COLO829 (cell line): Measurements from ENCODE around the gene STXBP5.

Experiments
- DNase-seq: peaks from one replicate; pipeline ENCODE4 v3.0.0; 2012; ENCODE audit warnings: low spot score

The STXBP5 gene

DNA sequence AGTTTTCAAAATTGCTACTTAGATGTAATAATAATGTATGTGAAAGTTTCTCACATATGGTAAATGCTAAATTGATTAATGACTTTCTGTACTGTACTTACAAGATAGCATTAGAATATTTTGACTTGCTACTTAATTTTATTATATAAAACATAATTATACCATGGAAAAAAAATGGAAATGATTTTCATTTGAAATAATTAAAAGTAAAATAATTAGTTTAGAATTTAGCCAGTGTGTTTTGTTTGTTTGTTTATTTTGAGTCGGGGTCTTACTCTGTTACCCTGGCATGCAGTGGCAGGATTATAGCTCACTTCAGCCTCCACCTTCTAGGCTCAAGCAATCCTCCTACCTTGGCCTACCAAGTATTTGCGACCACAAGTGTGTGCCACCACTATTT, 7.1 kb downstream of the STXBP5 start:
- no peak for DNase-seq

DNA sequence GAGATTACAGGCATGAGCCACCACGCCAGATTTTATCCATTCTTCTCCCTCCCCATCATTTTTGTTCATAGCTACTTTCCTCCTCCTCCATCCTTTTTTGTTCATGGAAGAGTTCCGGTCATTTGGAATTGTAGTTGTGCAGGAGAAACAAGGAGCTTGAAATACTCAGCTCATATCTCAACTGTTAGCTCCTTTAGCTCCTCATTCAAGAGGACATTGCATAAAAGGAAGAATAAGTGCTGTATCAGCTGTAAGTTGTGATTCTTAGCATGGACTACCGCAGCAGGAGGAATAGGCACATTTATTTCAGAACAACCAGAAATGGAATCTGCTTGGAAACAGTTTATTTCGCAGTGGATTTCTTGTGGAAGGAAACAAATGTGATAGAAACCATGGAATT, 7.6 kb downstream of the STXBP5 start:
- no peak for DNase-seq

DNA sequence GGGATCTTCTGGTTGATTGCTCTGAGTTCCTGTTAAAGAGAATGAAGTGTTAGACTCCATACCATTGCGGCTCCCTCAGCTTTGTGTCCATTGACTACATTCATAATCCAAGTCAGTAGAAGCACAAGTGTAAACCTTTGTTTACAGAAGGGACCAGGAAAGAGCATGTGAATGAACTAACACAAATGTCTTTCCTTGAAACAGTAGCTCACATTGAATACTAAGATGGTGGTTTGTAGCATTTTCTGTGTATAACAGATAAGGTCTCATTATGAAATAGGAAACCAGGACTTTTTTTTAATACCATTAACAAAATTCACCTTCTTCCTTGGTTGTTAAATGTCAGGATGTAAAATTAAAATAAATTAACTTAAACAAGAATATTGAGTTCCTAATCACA, 8.4 kb downstream of the STXBP5 start:
- DNase-seq: no peak

DNA sequence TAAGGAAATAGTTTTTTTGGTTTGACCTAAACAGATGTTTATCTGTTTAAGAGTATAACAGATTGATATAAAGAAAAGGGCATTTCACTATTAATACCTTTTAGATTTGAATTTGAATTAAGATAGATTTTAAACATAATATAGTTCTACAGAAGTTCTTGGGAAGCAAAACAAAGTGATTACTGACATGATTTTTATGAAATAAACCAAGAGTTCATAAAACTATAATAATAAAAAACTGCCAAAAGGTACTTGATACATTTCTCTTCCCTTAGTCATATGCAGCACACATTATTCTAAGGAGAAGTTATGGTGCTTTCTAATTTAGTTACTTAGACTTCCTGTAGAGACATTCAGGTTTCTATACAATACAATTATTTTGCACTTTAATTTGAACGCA, 9.6 kb downstream of the STXBP5 start:
- no peak for DNase-seq

DNA sequence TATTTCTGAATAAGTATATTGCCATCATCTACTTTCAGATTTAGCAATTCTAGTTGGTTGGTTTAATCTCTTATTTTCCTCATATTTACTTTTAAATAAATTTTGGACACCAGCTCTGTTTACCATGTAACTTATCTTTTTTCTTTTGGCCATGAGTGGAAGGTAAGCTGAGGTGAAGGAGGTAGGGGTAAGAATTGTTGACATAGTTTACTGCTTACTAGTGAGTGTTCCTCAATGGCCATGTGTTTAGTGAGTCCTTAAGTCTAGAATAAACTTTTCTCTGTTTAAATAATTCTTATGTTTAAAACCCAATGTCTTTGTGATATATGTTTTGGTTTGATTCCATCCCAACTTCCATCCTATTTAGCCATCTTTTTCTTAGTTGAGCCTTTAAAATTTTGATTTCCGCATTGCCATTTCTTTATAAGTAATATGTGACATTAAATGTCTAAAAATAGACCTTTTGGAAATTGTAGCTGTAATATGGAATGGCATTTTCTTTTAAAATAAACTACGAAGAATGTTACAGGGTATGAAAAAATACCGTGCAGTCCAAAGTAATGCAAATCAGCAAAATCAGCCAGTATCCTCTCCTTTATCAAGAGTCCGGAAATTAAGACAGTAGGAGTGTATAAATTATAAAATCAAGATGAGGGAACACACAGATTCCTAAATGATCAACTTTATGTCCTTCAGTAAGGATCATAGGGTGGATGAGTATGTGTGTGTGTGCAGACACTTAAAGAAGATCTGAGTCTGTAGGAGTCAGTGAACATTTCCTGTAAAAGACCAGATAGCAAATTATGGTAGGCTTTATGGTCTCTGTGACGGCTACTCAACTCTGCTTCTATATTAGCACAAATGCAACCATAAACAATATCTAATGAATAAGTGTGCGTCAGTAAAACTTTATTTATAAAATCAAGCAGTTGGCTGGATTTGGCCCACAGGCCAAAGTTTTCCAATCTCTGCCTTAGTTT, 10.3 kb downstream of the STXBP5 start:
- DNase-seq: no peak

DNA sequence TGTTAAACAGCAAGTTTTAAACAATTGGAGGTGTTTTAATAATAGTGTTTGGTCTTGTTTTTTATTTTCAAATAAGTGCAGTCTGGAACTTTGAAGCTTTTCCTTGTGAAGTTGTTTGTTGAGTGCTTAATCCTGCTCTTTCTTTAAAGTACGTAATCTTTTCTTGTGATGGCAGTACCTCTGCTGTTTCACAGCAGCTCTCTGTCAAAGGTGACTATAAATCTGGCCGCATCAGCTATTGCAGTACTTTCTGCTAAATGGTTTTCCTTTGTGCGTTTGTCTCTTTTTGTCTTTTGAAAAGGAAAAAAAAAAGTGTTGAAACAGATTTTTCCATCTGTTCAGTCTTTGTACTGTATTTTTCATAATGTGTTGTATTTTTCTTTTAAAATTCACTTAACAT, 12.7 kb downstream of the STXBP5 start:
- DNase-seq: no peak

DNA sequence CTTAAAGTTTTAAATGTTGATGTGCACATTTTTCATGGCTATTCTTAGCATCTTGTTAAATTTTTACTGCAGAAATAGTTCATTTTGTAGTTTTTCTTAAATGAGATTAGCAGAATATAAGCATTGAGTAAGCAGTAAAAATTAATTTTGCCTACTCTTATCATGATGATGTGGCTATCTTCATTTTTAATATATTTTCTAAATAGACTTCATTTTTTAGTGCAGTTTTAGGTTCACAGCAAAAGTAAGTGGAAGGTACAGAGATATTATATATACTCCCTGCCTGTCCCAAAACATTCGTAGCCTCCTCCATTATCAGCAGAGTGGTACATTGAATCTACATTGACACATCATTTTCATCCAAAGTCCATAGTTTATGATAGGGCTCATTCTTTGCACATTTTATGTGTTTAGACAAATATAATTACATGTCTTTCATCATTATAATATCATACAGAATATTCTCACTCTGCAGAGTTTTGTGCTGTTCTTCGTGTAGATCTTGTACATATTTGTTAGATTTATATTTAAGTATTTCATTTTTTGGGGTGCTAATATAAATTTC, 13.7 kb downstream of the STXBP5 start:
- no peak for DNase-seq

DNA sequence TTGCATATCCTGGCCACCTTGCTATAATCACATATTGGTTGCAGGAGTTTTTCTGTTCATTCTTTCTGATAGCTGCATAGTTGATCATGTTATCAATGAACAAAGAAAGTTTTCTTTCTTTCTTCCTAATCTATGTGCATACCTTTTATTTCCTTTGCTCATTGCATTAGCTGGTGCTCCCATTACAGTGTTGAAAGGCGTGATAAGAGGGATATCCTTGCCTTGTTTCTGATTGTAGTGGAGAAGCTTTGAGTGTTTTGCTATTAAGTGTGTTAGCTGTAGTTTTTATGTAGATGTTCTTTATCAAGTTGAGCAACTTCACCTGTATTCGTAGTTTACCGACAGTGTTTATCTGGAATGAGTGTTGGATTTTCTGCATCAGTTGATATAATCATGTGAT, 14.6 kb downstream of the STXBP5 start:
- DNase-seq: no peak

DNA sequence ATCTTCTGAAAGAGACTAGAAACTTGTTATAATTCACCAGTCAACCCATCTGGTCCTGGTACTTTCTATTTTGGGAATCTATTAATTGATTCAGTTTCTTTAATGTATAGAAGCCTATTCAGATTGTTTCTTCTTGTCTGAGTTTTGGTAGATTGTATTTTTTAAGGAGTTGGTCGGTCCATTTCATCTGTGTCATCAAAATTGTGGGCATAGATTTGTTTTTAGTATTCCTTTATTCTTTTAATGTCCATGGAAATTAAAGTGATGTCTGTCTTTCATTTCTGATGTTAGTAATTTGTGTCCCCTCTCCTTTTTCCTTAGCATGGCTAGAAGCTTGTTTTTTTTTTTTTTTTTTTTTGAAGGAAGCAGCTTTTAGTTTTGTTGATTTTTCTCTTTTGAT, 15.2 kb downstream of the STXBP5 start:
- DNase-seq: no peak

DNA sequence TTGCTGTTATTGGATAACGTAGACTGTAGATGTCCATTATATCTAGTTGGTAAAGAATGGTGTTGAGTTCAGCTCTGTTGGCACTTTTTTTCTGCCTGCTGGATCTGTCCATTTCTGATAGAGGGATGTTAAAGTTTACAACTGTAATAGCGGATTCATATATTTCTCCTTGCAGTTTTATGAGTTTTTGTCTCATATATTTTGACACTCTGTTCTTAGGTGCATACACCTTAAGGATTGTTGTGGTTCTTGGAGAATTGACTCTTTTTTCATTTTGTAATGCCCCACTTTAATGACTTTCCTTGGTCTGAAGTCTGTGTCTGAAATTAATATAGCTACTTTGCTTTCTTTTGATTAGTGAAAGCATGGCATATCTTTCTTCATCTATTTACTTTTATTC, 16.1 kb downstream of the STXBP5 start:
- DNase-seq: no peak

DNA sequence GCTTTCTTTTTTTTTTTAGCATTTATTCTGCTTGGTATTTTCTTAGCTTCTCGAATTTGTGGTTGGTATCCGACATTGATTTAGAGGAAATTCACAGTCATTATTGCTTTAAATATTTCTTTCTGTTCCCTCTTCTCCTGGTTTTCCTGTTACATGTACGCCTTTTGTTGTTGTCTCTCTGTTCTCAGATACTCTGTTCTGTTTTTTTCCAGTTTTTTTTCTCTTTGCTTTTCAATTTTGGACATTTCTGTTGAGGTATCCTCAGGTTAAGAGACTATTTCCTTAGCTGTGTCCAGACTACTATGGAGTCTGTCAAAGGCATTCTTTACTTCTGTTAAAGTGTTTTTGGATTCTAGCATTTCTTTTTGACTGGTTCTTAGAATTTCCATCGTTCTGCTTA, 17.5 kb downstream of the STXBP5 start:
- no peak for DNase-seq

DNA sequence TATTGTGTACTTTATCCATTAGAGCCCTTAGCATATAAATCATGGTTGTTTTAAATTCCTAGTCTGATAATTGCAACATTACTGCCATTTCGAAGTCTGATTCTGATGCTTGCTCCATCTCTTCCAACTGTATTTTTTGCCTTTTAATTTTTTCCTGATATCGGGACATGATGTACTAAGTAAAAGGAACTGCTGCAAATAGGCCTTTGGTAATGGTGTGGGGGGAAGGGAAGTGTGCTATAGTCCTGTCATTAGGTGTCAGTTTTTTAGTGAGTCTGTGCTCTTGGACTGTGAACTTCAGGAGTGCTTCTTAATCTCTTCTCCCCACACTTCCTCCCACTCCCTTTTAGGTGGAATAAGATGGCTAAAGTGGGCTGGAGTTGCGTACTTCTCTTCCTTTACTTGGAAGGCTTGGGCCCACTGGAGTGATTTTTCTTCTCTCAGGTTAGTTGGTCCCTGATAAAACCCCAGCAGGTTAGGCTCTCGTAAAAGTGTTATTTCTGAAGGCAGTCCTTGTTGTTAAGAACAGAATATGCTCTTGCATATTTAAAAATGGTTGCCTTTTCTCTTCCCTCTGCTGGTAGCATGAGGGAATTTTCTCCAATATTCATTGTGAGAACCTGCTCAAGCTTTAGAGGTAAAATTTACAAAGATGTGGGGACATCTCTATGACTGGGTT, 18.1 kb downstream of the STXBP5 start:
- DNase-seq: no peak

DNA sequence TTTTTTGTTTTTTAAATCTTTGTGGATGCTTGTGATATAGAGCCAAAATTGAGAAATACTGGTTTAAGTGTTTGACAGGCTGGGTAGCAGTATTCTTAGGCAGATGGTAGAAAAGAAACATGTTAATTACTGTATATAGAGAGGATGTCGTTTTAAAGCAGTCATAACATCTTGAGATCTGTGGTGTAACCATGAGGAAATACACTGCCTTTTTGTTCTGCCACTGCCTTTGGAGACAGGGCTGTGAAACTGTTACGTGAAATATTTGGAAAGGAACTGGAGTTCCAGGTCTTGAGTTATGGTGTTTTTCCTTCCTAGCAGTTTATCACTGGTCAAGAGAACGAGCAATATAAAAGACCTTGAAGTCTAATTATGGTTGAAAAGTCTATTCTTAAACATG, 19.5 kb downstream of the STXBP5 start:
- no peak for DNase-seq

DNA sequence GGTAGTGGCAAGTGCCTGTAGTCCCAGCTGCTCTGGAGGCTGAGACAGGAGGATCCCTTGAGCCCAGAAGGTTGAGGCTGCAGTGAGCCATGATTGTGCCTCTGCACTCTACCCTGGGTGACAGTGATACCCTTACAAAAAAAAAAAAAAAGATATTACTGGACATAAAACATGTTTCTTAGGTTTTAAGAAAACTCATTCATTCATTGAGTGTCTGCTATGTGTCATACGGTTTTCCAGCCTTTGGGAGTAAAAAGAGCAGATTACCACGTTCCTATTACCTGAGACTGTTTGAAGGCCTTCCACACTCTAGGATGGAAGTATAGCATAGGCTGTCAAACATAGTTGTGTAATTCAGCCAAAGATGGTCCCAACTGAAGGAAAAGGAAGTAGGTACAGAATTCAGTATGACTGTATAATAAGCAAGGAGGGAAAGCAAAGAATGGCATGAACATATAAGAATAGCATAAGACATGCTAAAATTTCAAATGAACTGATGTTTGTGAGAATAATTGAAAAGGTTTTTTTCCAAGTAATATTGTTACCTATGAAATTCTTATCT, 22.0 kb downstream of the STXBP5 start:
- DNase-seq: no peak

DNA sequence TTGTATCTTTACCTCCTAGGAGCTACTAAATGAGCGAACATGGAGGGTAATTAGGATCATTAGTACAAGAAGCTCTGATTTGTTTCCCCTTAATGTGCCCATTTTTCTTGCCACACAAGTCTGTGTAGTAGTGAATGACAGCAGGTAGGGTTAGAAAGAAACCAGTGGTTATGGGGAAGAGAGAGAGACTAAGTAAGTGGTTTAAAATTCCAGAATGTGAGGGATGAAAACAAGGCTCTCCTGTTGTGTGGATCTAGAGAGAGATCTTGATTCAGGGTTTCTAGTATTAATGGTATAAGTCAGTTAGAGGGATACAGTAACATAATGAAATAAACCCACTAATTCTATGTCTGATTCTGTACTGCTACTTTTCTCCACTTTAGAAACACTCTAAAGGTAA, 22.7 kb downstream of the STXBP5 start:
- DNase-seq: no peak

DNA sequence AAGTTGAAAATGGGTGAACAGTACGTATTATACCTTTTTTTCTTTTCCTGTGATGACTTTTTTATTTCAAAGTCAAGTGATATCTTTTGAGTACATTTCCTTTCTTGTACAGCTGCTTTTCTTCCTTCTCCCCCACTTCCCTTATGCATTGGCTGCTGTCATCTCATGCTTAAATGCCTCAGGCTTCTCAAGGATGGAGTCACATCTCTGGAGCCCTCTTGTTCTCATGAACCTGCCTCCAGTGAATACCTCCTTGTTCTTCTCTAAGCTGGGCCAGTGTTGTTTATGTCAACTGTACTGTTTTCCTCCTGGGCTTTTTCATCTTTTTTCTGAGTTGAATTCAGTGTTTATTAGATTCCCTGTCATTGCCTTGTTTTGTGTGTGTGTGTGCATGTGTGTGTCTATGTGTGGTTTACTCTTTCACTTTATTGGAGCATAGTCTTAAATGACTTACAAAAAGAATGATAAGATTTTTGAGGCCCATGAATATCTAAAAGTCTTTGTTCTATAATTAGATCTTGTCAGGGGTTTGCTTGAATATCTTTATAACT, 23.6 kb downstream of the STXBP5 start:
- peak; percentile 82 for DNase-seq

DNA sequence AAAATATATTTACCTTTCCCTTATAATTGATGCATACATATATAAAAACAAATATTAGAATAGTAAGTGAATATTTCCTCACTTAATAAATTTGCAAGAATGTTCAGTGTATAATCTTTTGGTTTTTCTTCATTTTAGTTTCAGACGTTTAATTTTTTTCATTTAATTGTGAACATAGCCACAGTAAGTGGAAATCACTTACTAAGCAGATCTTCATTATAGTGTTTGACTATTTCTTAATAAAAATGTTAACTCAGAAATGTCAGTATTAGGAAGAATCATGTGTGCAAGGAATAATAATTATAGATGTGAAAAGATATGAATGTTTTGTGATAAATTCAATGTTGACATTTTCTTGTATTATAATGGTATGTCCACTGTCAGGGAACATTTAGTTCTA, 27.4 kb downstream of the STXBP5 start:
- no peak for DNase-seq

DNA sequence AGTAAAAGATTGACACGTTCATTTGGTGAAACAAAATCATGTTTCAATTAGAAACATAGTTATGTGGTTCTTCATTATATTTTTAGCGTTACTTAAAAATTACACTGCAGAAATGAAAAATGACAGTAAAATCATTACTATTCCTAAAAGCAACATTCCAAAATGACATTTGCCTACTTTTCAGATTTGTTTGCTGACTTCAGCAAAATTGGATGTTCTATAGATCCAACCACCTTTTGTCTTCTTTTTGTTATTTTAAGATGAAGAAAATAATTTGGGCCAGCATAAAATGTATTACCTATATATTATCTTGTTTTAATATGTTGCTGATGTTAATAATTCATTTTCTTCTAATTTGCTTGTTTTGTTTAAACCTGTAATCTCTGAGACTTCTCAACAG, 30.5 kb downstream of the STXBP5 start:
- DNase-seq: no peak

DNA sequence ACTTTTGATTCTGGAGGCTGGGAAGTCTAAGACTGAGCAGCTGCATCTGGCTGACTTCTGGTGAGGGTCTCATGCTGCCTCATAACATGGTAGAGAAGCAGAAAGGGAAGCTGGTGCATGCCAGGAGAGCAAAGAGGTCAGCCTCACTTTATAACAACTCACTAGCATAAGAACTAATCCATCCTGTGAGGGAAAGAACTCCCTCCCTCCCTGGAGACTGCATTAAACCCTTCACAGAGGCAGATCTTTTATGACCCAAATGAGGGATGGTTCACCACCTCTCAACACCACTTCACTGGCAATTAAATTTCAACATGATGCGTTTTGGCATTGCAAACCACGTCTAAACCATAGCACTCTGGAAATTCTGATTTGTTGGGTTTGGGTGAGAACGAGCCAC, 33.9 kb downstream of the STXBP5 start:
- DNase-seq: no peak

DNA sequence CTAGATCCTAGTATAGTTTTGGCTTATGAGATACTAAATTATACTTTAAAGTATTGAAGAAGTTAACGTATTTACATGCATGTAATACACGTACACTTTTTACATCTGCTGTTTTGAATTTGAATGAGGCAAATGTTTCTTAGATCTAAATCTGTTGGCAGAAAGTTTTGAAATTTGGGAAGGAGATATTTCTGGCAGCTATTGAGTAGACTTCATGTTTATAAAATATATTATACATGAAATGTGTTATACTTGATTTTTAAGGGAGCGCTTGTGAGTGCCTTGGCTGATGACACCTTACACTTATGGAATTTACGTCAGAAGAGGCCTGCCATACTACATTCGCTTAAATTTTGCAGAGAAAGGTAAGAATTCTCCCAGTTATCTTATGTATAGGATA, 34.7 kb downstream of the STXBP5 start:
- no peak for DNase-seq

DNA sequence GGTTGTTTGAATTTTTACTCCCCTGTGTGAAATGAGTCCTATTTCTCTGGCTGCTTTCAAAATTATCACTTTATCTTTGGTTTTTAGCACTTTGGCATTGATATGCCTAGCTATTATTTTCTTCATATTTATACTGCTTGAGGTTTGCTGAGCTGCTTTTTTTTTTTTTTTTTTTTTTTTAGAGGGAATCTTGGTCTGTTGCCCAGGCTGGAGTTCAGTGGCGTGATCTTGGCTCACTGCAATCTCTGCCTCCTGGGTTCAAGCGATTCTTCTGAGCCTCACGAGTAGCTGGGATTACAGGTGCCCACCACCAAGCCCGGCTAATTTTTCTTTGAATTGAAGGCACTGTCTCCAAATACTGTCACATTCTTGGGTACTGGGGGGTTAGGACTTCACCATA, 40.6 kb downstream of the STXBP5 start:
- no peak for DNase-seq

DNA sequence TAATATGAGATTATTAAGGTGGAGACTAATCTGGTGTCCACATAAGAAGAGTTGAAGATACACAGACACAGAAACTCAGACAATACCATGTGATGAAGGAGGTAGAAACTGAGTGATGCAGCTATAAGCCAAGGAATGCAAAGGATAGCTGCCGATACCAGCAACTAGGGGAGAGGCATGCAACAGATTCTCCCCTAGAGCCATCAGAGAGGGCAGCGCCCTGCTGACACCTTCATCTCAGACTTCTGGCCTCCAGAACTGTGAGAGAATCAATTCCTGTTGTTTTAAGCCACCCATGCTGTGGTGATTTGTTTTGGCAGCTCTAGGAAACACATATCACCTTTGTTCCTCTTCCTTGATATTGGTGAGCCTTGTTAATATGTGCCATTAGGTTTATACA, 41.5 kb downstream of the STXBP5 start:
- no peak for DNase-seq
